ENCODE data around the gene GALNT3.
A peak's percentile ranks its signal among the peaks of the same experiment; 100 is the strongest.

Gene GALNT3

GRCh38 chr2:165720511-165720910, 73.5 kb downstream of the GALNT3 start:
- peak; percentile 84 for DNase-seq

- DNase-seq: no peak
Measured at GRCh38 chr2:165718610-165719210, 75.3 kb downstream of the GALNT3 start.

DNA sequence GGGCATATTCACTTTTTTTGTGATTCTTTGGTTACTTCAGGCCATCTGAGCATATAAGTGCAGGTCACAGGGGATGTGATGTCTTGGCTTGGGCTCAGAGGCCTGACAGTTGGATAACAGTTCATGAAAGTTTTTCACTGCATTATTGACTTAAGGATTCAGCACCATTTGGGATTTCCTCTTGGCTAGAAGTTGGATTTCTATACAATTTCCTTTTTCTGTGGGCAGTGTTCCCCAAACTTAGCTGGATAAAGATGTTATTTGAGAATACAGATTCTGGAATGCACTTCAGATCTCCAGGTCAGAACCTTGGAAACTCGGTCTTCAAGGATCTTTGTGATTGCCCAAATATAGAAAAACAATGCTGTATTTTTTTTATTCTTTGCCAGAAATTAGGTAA, 78.0 kb downstream of the GALNT3 start:
- DNase-seq: no peak

DNA sequence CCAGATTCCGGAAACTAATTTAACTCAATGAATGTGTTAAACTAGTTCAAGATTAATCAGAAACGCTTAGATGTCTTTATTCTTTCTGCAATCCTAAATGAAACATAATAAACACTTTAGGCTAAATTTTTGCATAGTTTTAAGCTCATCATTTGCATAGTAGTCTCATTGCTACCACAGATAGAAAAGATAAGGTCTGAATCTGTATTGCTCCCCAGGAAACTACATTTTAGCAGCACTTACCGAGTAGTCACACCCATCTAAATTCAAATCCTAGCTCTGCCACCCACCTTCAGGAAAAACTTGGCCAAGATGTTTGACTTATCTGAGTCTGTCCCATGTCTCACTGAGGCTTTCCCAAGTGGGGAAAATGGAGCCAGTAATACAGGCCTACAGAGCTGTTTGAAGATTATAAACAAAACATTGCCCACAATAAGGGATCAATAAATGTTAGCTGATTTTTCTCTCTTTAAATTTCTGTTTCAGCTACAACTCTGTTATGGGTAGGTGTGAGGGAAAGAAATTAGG, 87.0 kb downstream of the GALNT3 start:
- DNase-seq: no peak

DNA sequence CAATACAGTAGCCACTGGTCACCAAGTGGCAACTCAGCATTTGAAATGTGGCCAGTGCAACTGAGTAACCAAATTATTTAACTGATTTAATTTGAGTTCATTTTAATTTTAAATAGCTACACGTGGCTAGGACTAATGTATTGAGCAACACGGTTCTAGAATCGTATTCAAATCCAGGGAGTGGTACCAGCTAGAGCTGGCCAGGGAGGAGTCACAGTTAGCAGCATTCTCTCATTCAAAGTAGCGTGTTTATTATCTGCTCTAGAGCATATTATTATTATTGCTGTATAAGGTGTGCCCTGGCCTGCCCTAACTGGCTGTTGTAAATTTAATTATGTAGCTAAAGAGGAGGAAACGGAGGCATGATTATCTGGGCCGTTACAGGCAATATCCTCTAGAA, 92.9 kb downstream of the GALNT3 start:
- DNase-seq: no peak

GRCh38 chr2:165700531-165700930, 93.5 kb downstream of the GALNT3 start:
- DNase-seq: no peak

- DNase-seq: no peak
Measured at GRCh38 chr2:165699946-165700345, 94.1 kb downstream of the GALNT3 start.

- peak; percentile 41 for DNase-seq
Measured at GRCh38 chr2:165698444-165698884, 95.6 kb downstream of the GALNT3 start.

GRCh38 chr2:165697748-165698443, 96.2 kb downstream of the GALNT3 start:
- no peak for DNase-seq

Data from fibroblast of skin of right quadriceps (primary cell).